Astrocyte (in vitro differentiated cells and primary cell): ENCODE results near the gene IL1R1. TPM values are rescaled to one million over a fixed set of nuclear protein-coding genes. Genes with fewer than 3 reads are reported as not detected.

ENCODE experiments used
- DNase-seq: peaks from one replicate; pipeline ENCODE4 v3.0.0-alpha.2; 2010; ENCODE audit warnings: low read depth
- FAIRE-seq: peaks from 2 replicates; lab custom pipeline; 2011; peaks lifted over from hg19 to GRCh38; lab: Jason Lieb, UNC
- H2AFZ ChIP-seq: 2 replicates; pipeline ENCODE4 v1.6.0; 2012; ENCODE audit warnings: low read depth, low read length, inconsistent platforms
- H3K27ac ChIP-seq: 2 replicates; pipeline ENCODE4 v1.5.1; 2011; ENCODE audit warnings: low read depth, low read length, inconsistent platforms
- H3K27me3 ChIP-seq: 2 replicates; pipeline ENCODE4 v1.6.0; 2011; ENCODE audit warnings: low read length, inconsistent platforms; ENCODE audit not compliant: insufficient read depth
- H3K36me3 ChIP-seq: 2 replicates; pipeline ENCODE4 v1.5.1; 2011; ENCODE audit warnings: low read length, inconsistent platforms; ENCODE audit not compliant: insufficient read depth
- H3K4me1 ChIP-seq: 2 replicates; pipeline ENCODE4 v1.5.1; 2011; ENCODE audit warnings: low read length, inconsistent platforms; ENCODE audit not compliant: insufficient read depth
- H3K4me2 ChIP-seq: 2 replicates; pipeline ENCODE4 v1.6.0; 2012; ENCODE audit warnings: low read length, inconsistent platforms
- H3K4me3 ChIP-seq: 2 replicates; pipeline ENCODE4 v1.5.1; 2011; ENCODE audit warnings: low read depth, mild to moderate bottlenecking, low read length, inconsistent platforms; ENCODE audit not compliant: insufficient read depth
- H3K79me2 ChIP-seq: 2 replicates; pipeline ENCODE4 v1.6.0; 2012; ENCODE audit warnings: mild to moderate bottlenecking, low read length, inconsistent platforms; ENCODE audit not compliant: insufficient read depth
- H3K9ac ChIP-seq: 2 replicates; pipeline ENCODE4 v1.6.0; 2012; ENCODE audit warnings: mild to moderate bottlenecking, low read length, inconsistent platforms
- H3K9me3 ChIP-seq: 2 replicates; pipeline ENCODE4 v1.5.1; 2012; ENCODE audit warnings: low read depth, mild to moderate bottlenecking, low read length, inconsistent platforms; ENCODE audit not compliant: insufficient read depth
- H4K20me1 ChIP-seq: 2 replicates; pipeline ENCODE4 v1.6.0; 2012; ENCODE audit warnings: low read length, inconsistent platforms; ENCODE audit not compliant: insufficient read depth
- H3K27ac Mint-ChIP-seq: one replicate; pipeline ENCODE4 v1.8.0; 2021; ENCODE audit warnings: mild to moderate bottlenecking, mixed read lengths; ENCODE audit not compliant: unreplicated experiment
- H3K27me3 Mint-ChIP-seq: one replicate; pipeline ENCODE4 v1.8.0; 2021; ENCODE audit warnings: low read depth, mixed read lengths; ENCODE audit not compliant: unreplicated experiment
- H3K36me3 Mint-ChIP-seq: one replicate; pipeline ENCODE4 v1.8.0; 2021; ENCODE audit warnings: low read depth, mixed read lengths; ENCODE audit not compliant: unreplicated experiment
- H3K4me1 Mint-ChIP-seq: one replicate; pipeline ENCODE4 v1.8.0; 2021; ENCODE audit warnings: low read depth, mixed read lengths; ENCODE audit not compliant: unreplicated experiment
- H3K4me3 Mint-ChIP-seq: one replicate; pipeline ENCODE4 v1.8.0; 2021; ENCODE audit warnings: mild to moderate bottlenecking, moderate library complexity, mixed read lengths; ENCODE audit not compliant: unreplicated experiment
- H3K9me3 Mint-ChIP-seq: one replicate; pipeline ENCODE4 v1.8.0; 2021; ENCODE audit warnings: mild to moderate bottlenecking, mixed read lengths; ENCODE audit not compliant: unreplicated experiment
- CTCF ChIP-seq: IDR thresholded peaks from 2 replicates; pipeline ENCODE4 v1.5.1; 2011; ENCODE audit warnings: low read depth, mild to moderate bottlenecking, inconsistent platforms, low read length, moderate library complexity; ENCODE audit not compliant: insufficient read depth
- EZH2 ChIP-seq: IDR thresholded peaks from 2 replicates; pipeline ENCODE4 v1.6.1; 2012; ENCODE audit warnings: mild to moderate bottlenecking, low read length, inconsistent platforms; ENCODE audit not compliant: insufficient read depth
- total RNA-seq: library from RNA; stranded (reverse); gene quantifications from 2 replicates; pipeline ENCODE4 v1.2.1, GENCODE V29; 2021

IL1R1 gene
- total RNA-seq, 1 donor from 2014 or later: 7.5 TPM

GRCh38 chr2:102179788-102180686 lies 37.5 kb downstream of the IL1R1 start:
- DNase-seq (no peak), FAIRE-seq (no peak)
- no peaks in the 10 kb centered on the region for H3K79me2 ChIP-seq
- H3K4me3 Mint-ChIP-seq: no peak overlapping the region
- peaks cover 6% of the 10 kb centered on the region for H3K36me3 Mint-ChIP-seq
- no peak overlapping the region for H2AFZ ChIP-seq
- H3K4me1 ChIP-seq: no peaks in the 10 kb centered on the region
- H3K27ac Mint-ChIP-seq: no peak overlapping the region
- H3K27me3 ChIP-seq: no peaks in the 10 kb centered on the region
- H3K4me1 Mint-ChIP-seq: peaks cover 10% of the 10 kb centered on the region
- no peaks in the 10 kb centered on the region for H3K27me3 Mint-ChIP-seq
- H3K4me2 ChIP-seq: no peak overlapping the region
- no peaks in the 10 kb centered on the region for H4K20me1 ChIP-seq
- no peak overlapping the region for H3K4me3 ChIP-seq
- TF ChIP-seq CTCF (no peak), EZH2 (no peak)
- no peaks in the 10 kb centered on the region for H3K9me3 ChIP-seq
- no peak overlapping the region for H3K9ac ChIP-seq
- no peaks in the 10 kb centered on the region for H3K9me3 Mint-ChIP-seq
- H3K36me3 ChIP-seq: no peaks in the 10 kb centered on the region
- H3K27ac ChIP-seq: no peak overlapping the region

- no peak overlapping the region for H3K4me2 ChIP-seq
- peaks cover 6% of the 10 kb centered on the region for H3K36me3 Mint-ChIP-seq
- H3K27ac ChIP-seq: no peak overlapping the region
- DNase-seq (no peak), FAIRE-seq (no peak)
- peaks cover 10% of the 10 kb centered on the region for H3K4me1 Mint-ChIP-seq
- no peak overlapping the region for H3K27ac Mint-ChIP-seq
- H3K27me3 ChIP-seq: no peaks in the 10 kb centered on the region
- no peaks in the 10 kb centered on the region for H4K20me1 ChIP-seq
- H3K9me3 Mint-ChIP-seq: no peaks in the 10 kb centered on the region
- TF ChIP-seq EZH2 (no peak), CTCF (no peak)
- H3K4me3 Mint-ChIP-seq: no peak overlapping the region
- no peaks in the 10 kb centered on the region for H3K36me3 ChIP-seq
- H3K79me2 ChIP-seq: no peaks in the 10 kb centered on the region
- H3K9ac ChIP-seq: no peak overlapping the region
- H3K4me3 ChIP-seq: no peak overlapping the region
- no peaks in the 10 kb centered on the region for H3K4me1 ChIP-seq
- H3K27me3 Mint-ChIP-seq: no peaks in the 10 kb centered on the region
- H2AFZ ChIP-seq: no peak overlapping the region
- no peaks in the 10 kb centered on the region for H3K9me3 ChIP-seq
Observed at GRCh38 chr2:102180687-102180999, 38.1 kb downstream of the IL1R1 start.

- no peak overlapping the region for H2AFZ ChIP-seq
Observed at GRCh38 chr2:102181376-102181775, 38.8 kb downstream of the IL1R1 start.

More at GRCh38 chr2:102181376-102181775, 38.8 kb downstream of the IL1R1 start:
- H3K36me3 ChIP-seq: no peaks in the 10 kb centered on the region
- Mint-ChIP-seq H3K27ac (no peak overlapping the region), H3K4me3 (no peak overlapping the region), H3K4me1 (peaks cover 10% of the 10 kb centered on the region), H3K27me3 (peaks cover 3% of the 10 kb centered on the region), H3K9me3 (no peaks in the 10 kb centered on the region), H3K36me3 (peaks cover 2% of the 10 kb centered on the region)
- no peaks in the 10 kb centered on the region for H3K4me1 ChIP-seq
- no peaks in the 10 kb centered on the region for H3K9me3 ChIP-seq
- no peaks in the 10 kb centered on the region for H3K79me2 ChIP-seq
- no peak for TF ChIP-seq EZH2
- no peak for TF ChIP-seq CTCF
- H3K27me3 ChIP-seq: no peaks in the 10 kb centered on the region
- no peak overlapping the region for H3K27ac ChIP-seq
- H3K4me2 ChIP-seq: no peak overlapping the region
- H3K9ac ChIP-seq: no peak overlapping the region
- H3K4me3 ChIP-seq: no peak overlapping the region
- FAIRE-seq (no peak), DNase-seq (no peak)
- H4K20me1 ChIP-seq: no peaks in the 10 kb centered on the region
